ENCODE data around the gene GRIK4.

Gene GRIK4

DNA sequence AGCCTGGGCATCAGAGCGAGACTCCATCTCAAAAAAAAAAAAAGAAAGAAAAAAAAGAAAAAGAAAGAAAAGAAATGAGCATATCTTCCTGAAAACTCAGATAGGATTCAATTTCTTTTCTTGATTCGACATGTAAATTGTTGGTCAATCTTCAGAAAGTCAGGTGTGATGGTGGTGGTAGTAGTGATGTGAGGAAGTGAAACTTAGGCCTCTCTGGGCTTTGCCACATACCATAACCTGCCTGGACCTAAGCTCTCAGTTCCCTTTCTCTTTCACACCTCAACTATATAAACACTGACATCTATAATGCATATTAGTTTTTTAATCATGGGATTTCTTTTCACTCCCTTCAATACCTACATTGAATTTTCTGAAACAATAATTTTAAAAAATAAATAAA, 414.4 kb downstream of the GRIK4 start:
- Histone ChIP-seq H3K27ac (no peak overlapping the region), H3K9ac (no peak overlapping the region), H3K4me2 (no peak overlapping the region), H3K36me3 (no peaks in the 10 kb centered on the region), H3K4me1 (peaks cover 10% of the 10 kb centered on the region), H3K4me3 (no peak overlapping the region), H3K9me3 (no peaks in the 10 kb centered on the region), H3K27me3 (no peaks in the 10 kb centered on the region), H4K20me1 (no peaks in the 10 kb centered on the region)
- TF ChIP-seq Cebpa-rat (IDR thresholded peaks at IDR 0.05): no peak

DNA sequence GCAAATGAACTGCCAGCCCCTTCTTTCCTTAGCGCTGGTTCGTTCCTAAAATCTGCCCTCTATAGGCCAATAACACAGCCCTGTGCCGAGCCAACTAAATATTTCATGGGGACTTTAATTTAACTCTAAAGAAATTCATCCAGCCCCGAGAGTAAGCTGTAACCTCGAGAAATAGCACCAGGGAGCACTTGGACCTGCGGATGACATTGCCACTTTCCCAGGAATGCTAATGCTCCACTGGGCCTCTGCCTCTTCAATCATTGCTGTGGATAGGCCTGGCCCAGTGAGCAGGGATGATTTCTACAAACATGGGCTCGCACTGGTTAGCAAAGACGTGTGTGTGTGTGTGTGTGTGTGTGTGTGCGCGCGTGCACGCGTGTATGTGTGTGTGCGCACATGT, 417.1 kb downstream of the GRIK4 start:
- H3K4me3 ChIP-seq: no peak overlapping the region
- no peaks in the 10 kb centered on the region for H3K36me3 ChIP-seq
- no peaks in the 10 kb centered on the region for H3K27me3 ChIP-seq
- H3K4me2 ChIP-seq: no peak overlapping the region
- H4K20me1 ChIP-seq: no peaks in the 10 kb centered on the region
- peaks cover 8% of the 10 kb centered on the region for H3K4me1 ChIP-seq
- TF ChIP-seq Cebpa-rat (IDR thresholded peaks at IDR 0.05): no peak
- H3K9me3 ChIP-seq: no peaks in the 10 kb centered on the region
- H3K27ac ChIP-seq: no peak overlapping the region
- no peak overlapping the region for H3K9ac ChIP-seq

DNA sequence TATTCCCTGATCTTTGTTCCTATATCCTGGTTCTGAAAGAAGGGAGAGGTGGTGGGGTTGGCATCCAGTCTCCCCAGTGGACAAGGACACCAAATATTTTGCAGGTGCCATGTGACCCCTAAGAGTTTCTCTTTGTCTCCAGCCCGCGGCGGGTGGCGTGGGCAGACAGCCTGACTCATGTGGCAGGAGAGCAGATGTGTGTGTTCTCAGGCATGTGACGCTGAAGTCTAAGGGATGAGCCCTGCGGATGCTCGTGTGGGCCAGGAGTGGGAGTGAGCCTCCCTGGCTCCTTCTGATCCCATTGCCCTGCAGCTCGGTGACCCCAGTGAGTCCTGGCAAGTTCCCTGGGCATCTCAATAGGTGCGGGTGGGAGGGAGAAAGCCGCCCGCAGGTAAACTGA, 417.5 kb downstream of the GRIK4 start:
- Histone ChIP-seq H3K4me1 (peaks cover 3% of the 10 kb centered on the region), H3K36me3 (no peaks in the 10 kb centered on the region), H3K9ac (no peak overlapping the region), H3K27me3 (no peaks in the 10 kb centered on the region), H4K20me1 (no peaks in the 10 kb centered on the region), H3K9me3 (no peaks in the 10 kb centered on the region), H3K4me3 (no peak overlapping the region), H3K27ac (no peak overlapping the region), H3K4me2 (no peak overlapping the region)
- TF ChIP-seq Cebpa-rat (IDR thresholded peaks at IDR 0.05): no peak

DNA sequence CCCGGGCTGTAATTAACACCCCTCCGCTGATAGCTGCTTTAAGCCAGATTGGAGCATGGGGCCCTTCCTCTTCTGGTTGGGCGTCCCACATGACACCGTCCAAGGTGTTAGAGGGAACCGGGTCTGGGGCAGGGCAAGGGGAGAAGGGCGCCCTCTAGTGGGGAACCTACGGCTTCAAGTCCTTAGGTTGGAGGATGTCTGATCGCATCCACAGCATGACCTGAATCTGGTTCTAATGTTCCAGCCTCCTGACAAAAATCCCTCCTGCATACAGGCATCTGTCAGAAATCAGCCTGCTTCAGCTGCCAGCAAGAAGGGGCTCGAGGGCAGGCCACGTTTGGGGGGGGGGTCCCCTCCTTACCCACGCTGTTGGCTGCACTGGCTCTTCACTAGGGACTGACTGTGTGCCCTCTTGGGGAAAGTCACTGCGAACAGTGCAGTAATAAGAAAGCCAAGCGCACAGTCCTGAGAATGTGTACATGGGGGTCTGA, 418.2 kb downstream of the GRIK4 start:
- TF ChIP-seq Cebpa-rat (IDR thresholded peaks at IDR 0.05): no peak
- Histone ChIP-seq H4K20me1 (no peaks in the 10 kb centered on the region), H3K9me3 (no peaks in the 10 kb centered on the region), H3K9ac (no peak overlapping the region), H3K27ac (no peak overlapping the region), H3K4me1 (no peaks in the 10 kb centered on the region; the same call in 1 of the 2 replicates), H3K27me3 (no peaks in the 10 kb centered on the region), H3K4me2 (no peak overlapping the region), H3K4me3 (no peak overlapping the region), H3K36me3 (no peaks in the 10 kb centered on the region)

DNA sequence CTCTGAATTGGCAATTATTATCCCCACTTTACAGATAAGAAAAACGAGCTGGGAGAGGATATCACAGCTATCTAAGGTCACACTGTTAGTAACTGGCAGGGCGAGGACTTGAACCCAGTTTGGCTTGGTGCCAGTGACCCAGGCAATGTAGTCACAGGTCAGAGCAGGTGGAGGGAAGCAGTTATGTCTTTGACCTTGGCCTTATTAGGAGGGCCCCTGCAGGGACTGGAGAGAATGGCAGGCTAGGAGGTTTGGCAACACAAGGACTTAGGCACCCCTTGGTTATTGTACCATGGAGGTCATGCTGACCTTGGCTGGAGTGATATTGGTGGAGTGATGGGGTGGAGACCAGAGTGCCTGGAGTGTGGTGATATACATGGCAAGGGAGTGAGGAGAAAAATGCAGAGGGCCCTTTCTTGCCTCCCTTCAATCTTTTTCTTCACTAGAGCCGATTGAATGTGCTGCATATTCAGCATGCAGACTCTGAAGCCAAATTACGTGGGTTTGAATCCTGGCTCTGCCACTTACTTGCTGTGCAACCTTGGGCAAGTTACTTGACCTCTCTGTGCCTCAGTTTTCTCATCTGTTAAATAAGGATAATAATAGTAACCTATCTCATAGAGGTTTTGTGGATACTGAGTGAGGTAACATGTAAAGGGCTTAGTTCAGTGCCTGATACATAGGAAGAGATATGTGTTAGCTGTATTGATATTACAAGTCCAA, 419.7 kb downstream of the GRIK4 start:
- Histone ChIP-seq H3K27me3 (no peaks in the 10 kb centered on the region), H3K4me2 (no peak overlapping the region), H3K4me3 (no peak overlapping the region), H3K4me1 (no peaks in the 10 kb centered on the region), H3K9me3 (no peaks in the 10 kb centered on the region), H3K27ac (no peak overlapping the region), H3K9ac (no peak overlapping the region), H4K20me1 (no peaks in the 10 kb centered on the region), H3K36me3 (no peaks in the 10 kb centered on the region)
- TF ChIP-seq Cebpa-rat (IDR thresholded peaks at IDR 0.05): no peak

DNA sequence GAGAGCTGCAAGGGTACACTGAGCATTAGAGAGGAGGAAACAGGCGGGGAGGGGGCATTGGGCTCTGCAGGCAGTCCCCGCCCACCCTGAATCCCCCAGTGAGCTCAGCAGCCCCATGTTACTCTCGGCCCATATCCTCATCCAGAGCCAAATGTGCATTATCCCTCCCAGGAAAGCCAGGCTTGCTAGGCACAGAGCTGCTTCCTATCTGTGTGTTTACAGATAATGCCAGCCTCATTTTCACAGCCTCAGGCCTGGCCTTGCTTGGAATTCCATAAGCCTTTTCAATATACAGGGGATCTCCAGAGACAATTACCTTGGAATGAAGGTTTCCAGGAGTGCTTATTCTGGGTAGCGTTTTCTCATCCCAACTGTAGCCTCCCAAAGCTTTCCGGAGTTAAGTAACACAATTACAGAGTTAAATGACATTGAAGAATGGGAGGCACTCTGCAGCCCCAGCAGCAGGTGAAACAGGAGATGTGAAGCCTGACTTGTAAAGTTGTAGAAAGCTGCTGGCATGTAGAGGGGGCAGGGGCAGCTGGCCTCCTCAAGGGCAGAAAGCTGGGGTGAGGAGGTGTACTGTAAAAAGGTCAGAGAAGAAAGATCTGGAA, 420.9 kb downstream of the GRIK4 start:
- Histone ChIP-seq H3K36me3 (no peaks in the 10 kb centered on the region), H3K27ac (no peak overlapping the region), H3K9ac (no peak overlapping the region)

DNA sequence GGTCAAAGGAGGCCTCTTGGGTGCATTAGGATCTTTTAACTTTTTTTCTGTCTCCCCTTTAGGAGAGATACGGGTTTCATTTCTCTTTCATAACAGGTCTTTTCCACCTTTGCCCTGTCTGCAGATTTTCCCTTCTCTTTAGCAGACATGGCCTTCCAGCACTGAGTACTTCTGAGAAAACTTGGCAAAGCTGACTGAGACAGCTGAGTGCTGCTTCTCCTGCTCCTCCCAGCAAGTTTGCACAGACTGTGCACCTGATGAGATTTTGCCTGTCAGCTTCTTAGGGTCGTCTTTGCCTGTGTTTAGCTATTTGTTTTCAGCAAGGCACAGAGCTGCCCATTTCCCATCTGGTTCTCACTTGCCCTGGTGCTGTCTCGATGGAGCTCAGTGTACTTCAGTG, 424.8 kb downstream of the GRIK4 start:
- Histone ChIP-seq H3K36me3 (no peaks in the 10 kb centered on the region), H3K9ac (no peak overlapping the region), H3K27me3 (no peaks in the 10 kb centered on the region), H3K9me3 (no peaks in the 10 kb centered on the region), H3K4me2 (no peak overlapping the region), H4K20me1 (no peaks in the 10 kb centered on the region), H3K27ac (no peak overlapping the region), H3K4me3 (no peak overlapping the region), H3K4me1 (no peaks in the 10 kb centered on the region)
- no peak for TF ChIP-seq Cebpa-rat (IDR thresholded peaks at IDR 0.05)

More for the DNA sequence above, 420.9 kb downstream of the GRIK4 start:
- H3K4me2 ChIP-seq: no peak overlapping the region
- no peak for TF ChIP-seq Cebpa-rat (IDR thresholded peaks at IDR 0.05)
- H3K4me1 ChIP-seq: no peaks in the 10 kb centered on the region
- H3K4me3 ChIP-seq: no peak overlapping the region
- no peaks in the 10 kb centered on the region for H3K9me3 ChIP-seq
- no peaks in the 10 kb centered on the region for H3K27me3 ChIP-seq
- H4K20me1 ChIP-seq: no peaks in the 10 kb centered on the region

DNA sequence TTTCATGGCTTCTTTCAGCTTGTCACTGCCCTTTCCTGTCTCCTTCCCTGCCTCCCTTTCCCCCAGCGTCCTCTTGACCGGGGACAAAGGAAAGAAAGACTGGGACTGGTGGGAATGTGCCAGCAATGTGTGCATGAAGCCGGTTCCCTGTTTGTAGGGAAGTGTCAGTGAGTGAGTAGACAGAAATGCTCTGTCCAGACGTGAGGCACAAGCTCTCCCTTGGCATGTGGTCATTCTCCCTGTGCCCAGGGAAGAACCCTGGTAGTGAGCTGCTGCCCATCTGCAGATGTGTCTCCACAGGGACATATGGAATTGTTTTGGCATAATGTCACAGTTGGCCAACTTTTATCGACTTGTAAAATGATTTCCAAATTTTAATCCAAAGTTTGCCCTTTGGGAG, 426.0 kb downstream of the GRIK4 start:
- Histone ChIP-seq H3K4me2 (no peak overlapping the region), H3K4me3 (no peak overlapping the region), H3K36me3 (no peaks in the 10 kb centered on the region), H3K27me3 (no peaks in the 10 kb centered on the region), H4K20me1 (no peaks in the 10 kb centered on the region), H3K4me1 (no peaks in the 10 kb centered on the region), H3K9ac (no peak overlapping the region), H3K9me3 (no peaks in the 10 kb centered on the region), H3K27ac (no peak overlapping the region)
- no peak for TF ChIP-seq Cebpa-rat (IDR thresholded peaks at IDR 0.05)

DNA sequence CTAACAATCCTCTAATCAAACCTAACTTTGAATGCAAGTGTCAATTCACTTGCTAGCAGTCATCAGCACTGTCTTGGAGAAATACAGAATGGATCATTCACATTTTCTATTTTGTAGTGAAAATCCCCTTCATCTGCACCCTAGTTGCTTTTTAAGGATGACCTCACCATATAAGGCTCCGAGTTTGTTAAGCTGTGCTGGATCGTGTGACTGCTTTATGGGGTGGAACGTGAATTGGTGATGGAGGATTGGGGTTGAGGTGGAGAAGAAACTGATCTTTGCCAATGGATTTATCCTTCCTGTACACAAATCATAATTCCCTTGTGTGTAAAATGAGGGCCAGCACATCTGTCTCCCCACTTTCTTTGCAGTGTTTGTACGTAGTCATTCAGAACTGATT, 426.7 kb downstream of the GRIK4 start:
- no peaks in the 10 kb centered on the region for H4K20me1 ChIP-seq
- H3K27me3 ChIP-seq: no peaks in the 10 kb centered on the region
- no peaks in the 10 kb centered on the region for H3K36me3 ChIP-seq
- no peak overlapping the region for H3K4me2 ChIP-seq
- H3K9me3 ChIP-seq: no peaks in the 10 kb centered on the region
- no peak overlapping the region for H3K4me3 ChIP-seq
- no peak overlapping the region for H3K27ac ChIP-seq
- no peaks in the 10 kb centered on the region for H3K4me1 ChIP-seq
- no peak for TF ChIP-seq Cebpa-rat (IDR thresholded peaks at IDR 0.05)
- H3K9ac ChIP-seq: no peak overlapping the region

DNA sequence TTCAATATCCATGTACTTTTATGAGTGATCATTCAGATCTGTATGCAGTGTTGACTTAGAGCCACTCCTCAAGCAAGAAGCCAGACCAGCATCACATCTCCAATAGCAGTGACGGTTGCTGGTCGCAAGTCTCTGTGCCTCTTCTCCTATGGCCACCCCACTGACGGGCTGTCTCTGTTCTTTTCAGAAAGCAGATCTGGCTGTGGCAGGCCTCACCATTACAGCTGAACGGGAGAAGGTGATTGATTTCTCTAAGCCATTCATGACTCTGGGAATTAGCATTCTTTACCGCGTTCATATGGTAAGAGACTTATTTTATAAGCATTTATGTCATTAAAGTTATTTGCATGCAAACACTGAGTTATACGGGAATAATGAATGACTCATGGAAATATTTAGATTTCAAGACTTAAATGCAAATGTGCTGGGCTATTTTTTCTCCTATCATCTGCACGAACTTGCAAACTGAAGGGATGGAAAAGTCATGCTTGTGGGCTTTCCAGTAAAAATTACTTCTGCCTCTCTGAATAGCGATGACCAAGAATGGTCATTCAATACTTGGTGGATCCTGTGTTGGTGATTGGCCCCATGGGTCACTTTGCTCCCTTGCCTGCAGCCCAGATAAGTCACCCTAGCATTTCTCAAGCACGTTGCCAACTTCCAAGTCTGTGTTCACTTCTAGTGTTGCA, 428.8 kb downstream of the GRIK4 start:
- H3K4me3 ChIP-seq: no peak overlapping the region
- H3K9ac ChIP-seq: no peak overlapping the region
- H3K27ac ChIP-seq: no peak overlapping the region
- H3K4me2 ChIP-seq: no peak overlapping the region
- TF ChIP-seq Cebpa-rat (IDR thresholded peaks at IDR 0.05): no peak
- no peaks in the 10 kb centered on the region for H3K27me3 ChIP-seq
- no peaks in the 10 kb centered on the region for H3K4me1 ChIP-seq
- no peaks in the 10 kb centered on the region for H4K20me1 ChIP-seq
- H3K9me3 ChIP-seq: peaks cover 12% of the 10 kb centered on the region
- no peaks in the 10 kb centered on the region for H3K36me3 ChIP-seq
